ENCODE data around the gene SEMA5A.

SEMA5A gene

GRCh38 chr5:9533096-9533495 is 12.8 kb downstream of the SEMA5A start:
- Histone ChIP-seq H3K4me1 (ENCODE audit: control insufficient read depth, insufficient read depth, low read depth, low read length) (peaks cover 4% of the 10 kb centered on the region), H3K14ac (ENCODE audit: low read length in 2 of 2) (no peak overlapping the region), H3K18ac (ENCODE audit: low read depth in 1 of 2, low read length in 2 of 2) (no peak overlapping the region), H2BK5ac (ENCODE audit: low read depth, low read length, poor library complexity, severe bottlenecking) (no peak overlapping the region), H2BK15ac (ENCODE audit: low read depth, poor library complexity, severe bottlenecking) (no peak overlapping the region), H4K91ac (ENCODE audit: low read length) (no peak overlapping the region), H3K4me3 (ENCODE audit: insufficient read depth in 1 of 2, low read depth in 1 of 2, low read length in 2 of 2) (no peak overlapping the region), H2AK5ac (ENCODE audit: low read length, severe bottlenecking) (no peak overlapping the region), H3K79me1 (replicated peaks; ENCODE audit: low read length, poor library complexity, severe bottlenecking) (peaks cover 44% of the 10 kb centered on the region), H3K23ac (ENCODE audit: low read length in 2 of 2) (no peak overlapping the region), H3K9me3 (ENCODE audit: control insufficient read depth, low read length) (no peaks in the 10 kb centered on the region), H3K4me2 (ENCODE audit: low read length, poor library complexity, severe bottlenecking) (no peak overlapping the region), H3K36me3 (ENCODE audit: control insufficient read depth in 1 of 2, insufficient read depth in 2 of 2, low read depth in 1 of 2, low read length in 2 of 2) (peaks cover 0 to 4% of the 10 kb centered on the region in 2 experiments), H2BK120ac (ENCODE audit: low read depth, low read length) (no peak overlapping the region), H3K27me3 (ENCODE audit: control insufficient read depth in 1 of 2, insufficient read depth in 1 of 2, low read length in 2 of 2) (no peaks in the 10 kb centered on the region), H4K8ac (ENCODE audit: low read length) (no peak overlapping the region), H2AFZ (ENCODE audit: low read depth, low read length) (no peak overlapping the region), H2BK12ac (ENCODE audit: low read length in 2 of 2) (no peak overlapping the region), H3K4ac (ENCODE audit: low read depth in 1 of 2, low read length in 2 of 2) (no peak overlapping the region), H3K9ac (ENCODE audit: low read length) (no peak overlapping the region), H3K27ac (ENCODE audit: low read length, poor library complexity, severe bottlenecking) (no peak overlapping the region)
- DNase-seq, result no peak
- WGBS, result 96% methylated on average over 2 of the region's 4 CpGs

GRCh38 chr5:9529513-9529912 is 16.4 kb downstream of the SEMA5A start:
- no peak overlapping the region for H3K23ac ChIP-seq (ENCODE audit: low read length in 2 of 2)
- H3K18ac ChIP-seq (ENCODE audit: low read depth in 1 of 2, low read length in 2 of 2), result no peak overlapping the region
- no peak overlapping the region for H3K4me3 ChIP-seq (ENCODE audit: insufficient read depth in 1 of 2, low read depth in 1 of 2, low read length in 2 of 2)
- no peak for DNase-seq
- peaks cover 47% of the 10 kb centered on the region for H3K79me1 ChIP-seq (replicated peaks; ENCODE audit: low read length, poor library complexity, severe bottlenecking)
- no peak overlapping the region for H3K27ac ChIP-seq (ENCODE audit: low read length, poor library complexity, severe bottlenecking)
- no peak overlapping the region for H2BK5ac ChIP-seq (ENCODE audit: low read depth, low read length, poor library complexity, severe bottlenecking)
- no peak overlapping the region for H4K8ac ChIP-seq (ENCODE audit: low read length)
- no peaks in the 10 kb centered on the region for H3K27me3 ChIP-seq (ENCODE audit: control insufficient read depth in 1 of 2, insufficient read depth in 1 of 2, low read length in 2 of 2)
- no peak overlapping the region for H2AK5ac ChIP-seq (ENCODE audit: low read length, severe bottlenecking)
- no peaks in the 10 kb centered on the region for H3K9me3 ChIP-seq (ENCODE audit: control insufficient read depth, low read length)
- H3K4me2 ChIP-seq (ENCODE audit: low read length, poor library complexity, severe bottlenecking), result no peak overlapping the region
- no peak overlapping the region for H3K14ac ChIP-seq (ENCODE audit: low read length in 2 of 2)
- no peak overlapping the region for H3K4ac ChIP-seq (ENCODE audit: low read depth in 1 of 2, low read length in 2 of 2)
- no CpG with 5 or more reads among the region's 2 CpGs for WGBS
- H3K4me1 ChIP-seq (ENCODE audit: control insufficient read depth, insufficient read depth, low read depth, low read length), result peaks cover 2% of the 10 kb centered on the region
- no peak overlapping the region for H2BK120ac ChIP-seq (ENCODE audit: low read depth, low read length)
- no peak overlapping the region for H4K91ac ChIP-seq (ENCODE audit: low read length)
- peaks cover 0 to 9% of the 10 kb centered on the region in 2 experiments for H3K36me3 ChIP-seq (ENCODE audit: control insufficient read depth in 1 of 2, insufficient read depth in 2 of 2, low read depth in 1 of 2, low read length in 2 of 2)
- no peak overlapping the region for H2BK12ac ChIP-seq (ENCODE audit: low read length in 2 of 2)
- H3K9ac ChIP-seq (ENCODE audit: low read length), result no peak overlapping the region
- H2AFZ ChIP-seq (ENCODE audit: low read depth, low read length), result no peak overlapping the region
- no peak overlapping the region for H2BK15ac ChIP-seq (ENCODE audit: low read depth, poor library complexity, severe bottlenecking)

- no peak overlapping the region for H3K4ac ChIP-seq (ENCODE audit: low read depth in 1 of 2, low read length in 2 of 2)
- H3K18ac ChIP-seq (ENCODE audit: low read depth in 1 of 2, low read length in 2 of 2), result no peak overlapping the region
These were observed 16.8 kb downstream of the SEMA5A start for GRCh38 chr5:9529041-9529480.

GRCh38 chr5:9524941-9525340 is 20.9 kb downstream of the SEMA5A start:
- Histone ChIP-seq H3K4me3 (ENCODE audit: insufficient read depth in 1 of 2, low read depth in 1 of 2, low read length in 2 of 2) (no peak overlapping the region), H2AK5ac (ENCODE audit: low read length, severe bottlenecking) (no peak overlapping the region), H3K4ac (ENCODE audit: low read depth in 1 of 2, low read length in 2 of 2) (no peak overlapping the region), H2BK15ac (ENCODE audit: low read depth, poor library complexity, severe bottlenecking) (no peak overlapping the region), H3K9ac (ENCODE audit: low read length) (no peak overlapping the region), H3K79me1 (replicated peaks; ENCODE audit: low read length, poor library complexity, severe bottlenecking) (peaks cover 50% of the 10 kb centered on the region), H2BK5ac (ENCODE audit: low read depth, low read length, poor library complexity, severe bottlenecking) (no peak overlapping the region), H3K14ac (ENCODE audit: low read length in 2 of 2) (no peak overlapping the region), H3K36me3 (ENCODE audit: control insufficient read depth in 1 of 2, insufficient read depth in 2 of 2, low read depth in 1 of 2, low read length in 2 of 2) (peaks cover 0 to 12% of the 10 kb centered on the region in 2 experiments), H4K91ac (ENCODE audit: low read length) (no peak overlapping the region), H3K27me3 (ENCODE audit: control insufficient read depth in 1 of 2, insufficient read depth in 1 of 2, low read length in 2 of 2) (no peaks in the 10 kb centered on the region), H2AFZ (ENCODE audit: low read depth, low read length) (no peak overlapping the region), H3K4me2 (ENCODE audit: low read length, poor library complexity, severe bottlenecking) (no peak overlapping the region), H3K9me3 (ENCODE audit: control insufficient read depth, low read length) (no peaks in the 10 kb centered on the region), H2BK12ac (ENCODE audit: low read length in 2 of 2) (no peak overlapping the region), H3K23ac (ENCODE audit: low read length in 2 of 2) (no peak overlapping the region), H3K27ac (ENCODE audit: low read length, poor library complexity, severe bottlenecking) (no peak overlapping the region), H3K4me1 (ENCODE audit: control insufficient read depth, insufficient read depth, low read depth, low read length) (peaks cover 13% of the 10 kb centered on the region), H2BK120ac (ENCODE audit: low read depth, low read length) (no peak overlapping the region), H4K8ac (ENCODE audit: low read length) (no peak overlapping the region), H3K18ac (ENCODE audit: low read depth in 1 of 2, low read length in 2 of 2) (no peak overlapping the region)
- no peak for DNase-seq
- 82% methylated on average over 1 of the region's 1 CpG for WGBS

More at GRCh38 chr5:9529041-9529480, 16.8 kb downstream of the SEMA5A start:
- Histone ChIP-seq H3K4me2 (ENCODE audit: low read length, poor library complexity, severe bottlenecking) (no peak overlapping the region), H4K8ac (ENCODE audit: low read length) (no peak overlapping the region), H3K4me3 (ENCODE audit: insufficient read depth in 1 of 2, low read depth in 1 of 2, low read length in 2 of 2) (no peak overlapping the region), H3K36me3 (ENCODE audit: control insufficient read depth in 1 of 2, insufficient read depth in 2 of 2, low read depth in 1 of 2, low read length in 2 of 2) (peaks cover 0 to 9% of the 10 kb centered on the region in 2 experiments), H2AFZ (ENCODE audit: low read depth, low read length) (no peak overlapping the region), H2BK15ac (ENCODE audit: low read depth, poor library complexity, severe bottlenecking) (no peak overlapping the region), H3K27me3 (ENCODE audit: control insufficient read depth in 1 of 2, insufficient read depth in 1 of 2, low read length in 2 of 2) (no peaks in the 10 kb centered on the region), H2BK5ac (ENCODE audit: low read depth, low read length, poor library complexity, severe bottlenecking) (no peak overlapping the region), H2BK120ac (ENCODE audit: low read depth, low read length) (no peak overlapping the region), H3K79me1 (replicated peaks; ENCODE audit: low read length, poor library complexity, severe bottlenecking) (peaks cover 48% of the 10 kb centered on the region), H3K4me1 (ENCODE audit: control insufficient read depth, insufficient read depth, low read depth, low read length) (peaks cover 2% of the 10 kb centered on the region), H3K9me3 (ENCODE audit: control insufficient read depth, low read length) (no peaks in the 10 kb centered on the region), H2AK5ac (ENCODE audit: low read length, severe bottlenecking) (no peak overlapping the region), H3K27ac (ENCODE audit: low read length, poor library complexity, severe bottlenecking) (no peak overlapping the region), H3K14ac (ENCODE audit: low read length in 2 of 2) (no peak overlapping the region), H3K23ac (ENCODE audit: low read length in 2 of 2) (no peak overlapping the region), H3K9ac (ENCODE audit: low read length) (no peak overlapping the region), H4K91ac (ENCODE audit: low read length) (no peak overlapping the region), H2BK12ac (ENCODE audit: low read length in 2 of 2) (no peak overlapping the region)
- no peak for DNase-seq
- WGBS, result over 99% methylated on average over 5 of the region's 6 CpGs

Data from mesenchymal stem cell (in vitro differentiated cells and primary cell).